GM18909 (cell line): ENCODE results near the gene KLHL26.

Source experiments
- ATAC-seq: cut with Tn5 transposase; IDR thresholded peaks from one replicate; pipeline ENCODE4 v1.9.1; 2021; ENCODE audit warnings: mild to moderate bottlenecking; ENCODE audit not compliant: unreplicated experiment, poor library complexity

Gene KLHL26

DNA sequence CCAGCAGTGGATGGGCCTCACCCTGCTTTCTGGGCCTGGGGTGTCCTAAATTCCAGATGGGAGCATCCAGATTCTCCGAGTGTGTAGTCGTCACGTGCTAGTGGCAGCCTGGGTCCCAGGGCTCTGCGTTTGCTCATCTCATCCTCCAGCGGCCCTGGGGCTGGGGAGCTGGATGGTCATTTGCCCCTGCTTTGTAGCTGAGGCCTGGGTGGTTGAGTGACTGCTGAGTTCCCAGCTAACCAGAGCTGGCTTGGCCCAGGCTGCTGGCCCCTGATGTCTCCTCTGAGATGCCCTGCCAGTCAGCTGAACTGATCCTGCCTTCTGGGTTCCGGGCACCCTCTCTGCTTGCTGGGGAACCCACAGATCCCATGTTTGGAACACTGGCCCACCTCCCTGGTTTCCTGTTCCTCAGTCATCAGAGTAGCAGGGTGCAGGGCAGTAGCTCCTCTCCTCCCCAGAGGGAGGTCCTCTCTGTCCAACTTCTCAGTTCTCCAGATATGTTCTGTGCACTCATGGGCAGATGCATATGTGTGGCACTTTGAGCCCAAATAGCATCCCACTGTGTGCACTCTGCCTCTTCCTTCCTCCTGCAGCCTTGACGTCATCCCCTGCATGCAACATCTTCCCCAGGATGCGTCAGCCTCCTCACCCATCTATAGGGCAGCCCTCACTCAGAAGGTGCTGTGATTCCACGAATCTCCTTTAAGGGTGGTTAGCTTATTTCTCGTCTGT, 24.3 kb downstream of the KLHL26 start:
- ATAC-seq, result no peak

DNA sequence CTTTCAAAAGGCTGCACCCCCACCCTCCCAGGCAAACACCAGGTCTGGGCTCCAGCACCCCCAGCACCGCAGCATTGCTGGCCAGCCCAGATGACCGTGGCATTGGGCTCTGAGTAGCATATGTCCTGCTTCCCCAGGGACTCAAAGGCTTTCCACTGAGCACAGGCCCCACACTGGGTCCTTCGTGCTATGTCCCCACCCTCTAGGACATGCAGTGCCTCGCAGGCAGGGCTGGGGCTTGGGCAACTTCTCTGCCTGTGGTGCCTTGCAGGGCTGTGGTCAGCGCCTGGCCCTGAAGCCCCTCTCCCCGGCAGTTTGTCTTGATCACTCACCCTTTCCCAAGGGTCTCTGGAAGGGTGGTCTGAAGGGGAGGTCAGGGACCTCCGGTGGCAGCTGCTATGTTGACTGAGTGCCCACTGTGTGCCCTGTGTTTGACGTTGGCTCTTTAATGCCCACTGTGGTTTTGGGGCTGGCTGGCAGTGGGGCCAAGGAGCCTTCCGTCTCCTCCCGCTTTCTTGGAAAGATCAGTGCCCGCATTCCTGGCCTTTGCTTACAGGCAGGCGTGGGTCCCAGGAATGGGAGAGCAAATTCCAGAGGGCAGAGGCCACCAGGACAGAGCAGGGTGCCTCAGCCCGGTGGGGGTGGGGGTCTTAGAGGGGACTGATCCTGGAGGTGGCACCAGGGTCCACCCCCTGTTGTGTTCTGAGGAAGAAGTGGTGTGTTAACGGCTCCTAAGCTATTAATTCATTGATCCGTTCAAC, 26.3 kb downstream of the KLHL26 start:
- ATAC-seq, result no peak

DNA sequence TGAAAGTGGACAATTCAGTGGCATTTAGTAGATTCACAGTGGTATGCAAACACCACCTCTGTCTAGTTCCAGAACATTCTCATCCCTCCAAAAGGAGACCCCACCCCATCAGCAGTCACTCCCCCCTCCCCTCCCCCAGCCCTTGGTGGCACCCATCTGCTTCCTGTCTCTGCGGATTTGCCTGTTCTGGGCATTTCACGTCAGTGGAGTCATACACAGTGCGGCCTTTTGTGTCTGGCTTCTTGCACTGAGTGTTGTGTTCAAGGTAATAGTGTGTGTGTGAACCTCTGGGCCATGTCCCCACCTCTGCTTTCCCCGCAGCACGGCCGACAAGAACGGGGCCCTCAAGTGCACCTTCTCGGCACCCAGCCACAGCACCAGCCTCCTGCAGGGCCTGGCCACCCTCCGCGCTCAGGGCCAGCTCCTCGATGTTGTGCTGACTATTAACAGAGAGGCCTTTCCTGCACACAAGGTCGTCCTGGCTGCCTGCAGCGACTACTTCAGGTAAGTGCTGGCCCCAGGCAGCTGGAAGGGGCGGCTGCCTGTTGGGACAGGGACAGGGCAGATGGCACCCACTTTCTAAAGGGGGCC, 27.2 kb downstream of the KLHL26 start:
- no peak for ATAC-seq

DNA sequence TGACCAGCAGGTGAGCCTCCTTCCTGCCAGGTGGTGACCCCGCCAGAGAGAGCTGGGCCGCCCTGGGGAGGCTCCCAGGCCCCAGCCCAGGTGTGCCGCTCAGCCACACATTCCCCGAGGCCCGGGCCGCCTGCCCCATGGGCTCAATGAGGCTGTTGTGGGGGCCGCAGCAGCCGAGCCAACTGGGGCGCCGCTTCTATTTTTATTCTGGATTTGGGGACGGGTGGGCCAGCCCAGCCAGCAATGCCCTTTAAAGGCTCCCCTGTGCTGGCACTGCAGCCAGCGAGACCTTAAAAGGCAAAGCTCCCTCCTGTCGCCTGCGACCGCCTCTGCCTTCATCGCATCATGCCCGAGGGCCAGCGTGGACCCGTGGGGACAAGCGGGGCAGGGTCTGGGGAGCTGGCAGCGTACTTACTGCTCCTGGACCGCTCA, 29.0 kb downstream of the KLHL26 start:
- ATAC-seq, result no peak

DNA sequence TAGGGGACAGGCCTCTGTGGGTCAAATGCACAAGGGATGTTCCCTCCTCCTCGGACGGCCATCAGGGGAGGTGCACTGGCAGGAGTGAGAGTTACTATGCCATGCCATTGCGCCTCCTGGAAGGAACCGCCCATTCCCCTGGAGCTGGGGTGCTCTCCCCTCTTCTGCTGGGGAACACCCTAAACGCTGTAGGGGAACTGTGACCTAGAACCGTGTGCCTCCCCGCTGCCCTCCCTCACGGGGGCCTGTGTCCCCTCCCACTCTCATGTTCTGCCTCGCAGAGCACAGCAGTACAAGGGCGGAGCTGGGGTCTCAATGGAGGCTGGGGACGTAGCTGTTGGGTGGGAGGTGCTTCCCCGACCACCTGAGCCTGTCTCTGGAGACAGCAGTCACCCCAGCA, 29.5 kb downstream of the KLHL26 start:
- no peak for ATAC-seq

DNA sequence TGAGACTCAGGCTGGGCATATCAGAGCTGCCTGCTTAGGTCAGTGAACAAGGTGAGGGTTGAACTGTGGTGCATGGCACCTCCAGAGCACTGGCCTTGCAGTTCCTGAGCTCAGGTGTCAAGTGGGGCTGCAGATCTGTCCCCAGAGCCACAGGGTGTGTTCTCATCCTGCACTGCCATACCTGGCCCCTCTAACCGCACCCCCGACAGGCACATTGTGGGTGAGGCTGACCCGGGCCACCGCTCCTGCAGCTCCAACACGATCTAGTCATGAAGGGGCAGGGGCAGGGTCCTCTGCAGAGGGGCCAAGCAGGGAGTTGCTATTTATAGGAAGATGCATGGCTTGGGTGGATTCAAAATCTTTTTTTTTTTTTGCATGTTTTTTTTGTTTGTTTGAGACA, 30.0 kb downstream of the KLHL26 start:
- ATAC-seq, result no peak

DNA sequence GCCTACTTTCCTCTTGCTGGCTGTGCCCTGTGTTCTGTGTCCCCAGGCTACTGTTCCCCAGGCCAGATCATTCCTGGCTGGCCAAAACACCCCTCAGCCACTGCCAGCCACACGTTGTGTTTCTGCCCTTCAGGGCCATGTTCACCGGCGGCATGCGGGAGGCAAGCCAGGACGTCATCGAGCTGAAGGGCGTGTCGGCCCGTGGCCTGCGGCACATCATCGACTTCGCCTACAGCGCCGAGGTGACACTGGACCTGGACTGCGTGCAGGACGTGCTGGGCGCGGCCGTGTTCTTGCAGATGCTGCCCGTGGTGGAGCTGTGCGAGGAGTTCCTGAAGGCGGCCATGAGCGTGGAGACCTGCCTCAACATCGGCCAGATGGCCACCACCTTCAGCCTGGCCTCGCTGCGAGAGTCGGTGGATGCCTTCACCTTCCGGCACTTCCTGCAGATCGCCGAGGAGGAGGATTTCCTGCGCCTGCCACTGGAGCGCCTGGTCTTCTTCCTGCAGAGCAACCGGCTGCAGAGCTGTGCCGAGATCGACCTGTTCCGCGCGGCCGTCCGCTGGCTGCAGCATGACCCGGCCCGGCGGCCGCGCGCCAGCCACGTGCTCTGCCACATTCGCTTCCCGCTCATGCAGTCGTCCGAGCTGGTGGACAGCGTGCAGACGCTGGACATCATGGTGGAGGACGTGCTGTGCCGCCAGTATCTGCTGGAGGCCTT, 30.9 kb downstream of the KLHL26 start:
- no peak for ATAC-seq

DNA sequence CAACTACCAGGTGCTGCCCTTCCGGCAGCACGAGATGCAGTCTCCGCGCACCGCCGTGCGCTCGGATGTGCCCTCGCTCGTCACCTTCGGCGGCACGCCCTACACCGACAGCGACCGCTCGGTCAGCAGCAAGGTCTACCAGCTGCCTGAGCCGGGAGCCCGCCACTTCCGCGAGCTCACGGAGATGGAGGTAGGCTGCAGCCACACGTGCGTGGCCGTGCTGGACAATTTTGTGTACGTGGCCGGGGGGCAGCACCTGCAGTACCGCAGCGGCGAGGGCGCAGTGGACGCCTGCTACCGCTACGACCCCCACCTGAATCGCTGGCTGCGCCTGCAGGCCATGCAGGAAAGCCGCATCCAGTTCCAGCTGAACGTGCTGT, 31.4 kb downstream of the KLHL26 start:
- no peak for ATAC-seq

DNA sequence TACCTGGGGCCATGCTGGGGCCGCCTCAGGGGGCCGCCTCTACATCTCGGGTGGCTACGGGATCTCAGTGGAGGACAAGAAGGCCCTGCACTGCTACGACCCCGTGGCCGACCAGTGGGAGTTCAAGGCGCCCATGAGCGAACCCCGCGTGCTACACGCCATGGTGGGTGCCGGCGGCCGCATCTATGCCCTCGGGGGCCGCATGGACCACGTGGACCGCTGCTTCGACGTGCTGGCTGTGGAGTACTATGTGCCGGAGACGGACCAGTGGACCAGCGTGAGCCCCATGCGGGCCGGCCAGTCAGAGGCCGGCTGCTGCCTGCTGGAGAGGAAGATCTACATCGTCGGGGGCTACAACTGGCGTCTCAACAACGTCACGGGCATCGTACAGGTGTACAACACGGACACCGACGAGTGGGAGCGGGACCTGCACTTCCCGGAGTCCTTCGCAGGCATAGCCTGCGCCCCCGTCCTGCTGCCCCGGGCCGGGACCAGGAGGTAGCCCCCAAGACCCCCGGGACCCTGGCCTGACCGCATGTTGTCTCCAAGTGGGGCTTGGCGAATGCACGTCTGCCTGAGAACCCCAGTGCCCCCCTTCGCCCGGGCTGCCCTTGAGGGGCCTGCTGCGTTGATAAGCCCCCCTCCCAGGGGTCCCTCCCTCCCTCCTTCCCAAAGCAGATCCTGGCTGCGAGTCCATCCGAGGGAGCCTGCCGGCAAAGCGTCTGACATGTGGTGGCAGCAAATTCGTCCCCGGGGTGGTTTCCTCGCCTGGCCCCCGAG, 32.1 kb downstream of the KLHL26 start:
- ATAC-seq, result no peak

DNA sequence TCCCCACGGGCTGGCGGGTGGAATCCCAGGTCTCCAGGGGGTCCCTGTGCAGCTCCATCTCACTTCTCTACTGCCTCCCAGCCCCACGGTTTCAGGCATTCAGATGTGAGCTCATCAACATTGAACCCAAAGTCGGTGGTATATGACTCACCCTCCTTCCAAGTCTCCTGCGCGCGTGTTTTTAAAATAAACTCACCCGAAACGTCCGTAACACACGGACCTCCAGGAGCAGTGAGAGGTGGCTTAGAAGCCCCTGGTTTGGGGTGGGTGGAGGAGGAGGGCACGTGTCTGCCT, 32.6 kb downstream of the KLHL26 start:
- no peak for ATAC-seq

DNA sequence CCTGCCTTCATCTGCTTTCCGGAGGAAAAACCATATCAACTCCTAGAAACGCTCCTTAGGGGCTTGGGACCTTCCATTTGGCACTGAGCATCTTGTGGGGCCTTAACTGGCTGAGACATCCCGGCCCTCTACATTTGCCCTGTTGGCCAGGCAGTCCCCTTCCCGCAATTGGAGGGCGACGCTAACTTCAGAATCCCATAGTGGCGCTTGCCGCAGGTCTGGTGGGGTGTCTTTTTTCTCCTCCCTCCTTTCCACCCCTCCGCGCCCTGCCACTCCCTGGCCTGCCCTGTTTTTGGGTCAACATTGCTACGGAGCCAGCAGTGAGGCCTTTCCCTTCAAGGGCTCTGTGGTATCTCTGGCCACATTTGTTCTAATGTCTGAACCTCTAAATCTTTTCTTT, 33.1 kb downstream of the KLHL26 start:
- no peak for ATAC-seq

DNA sequence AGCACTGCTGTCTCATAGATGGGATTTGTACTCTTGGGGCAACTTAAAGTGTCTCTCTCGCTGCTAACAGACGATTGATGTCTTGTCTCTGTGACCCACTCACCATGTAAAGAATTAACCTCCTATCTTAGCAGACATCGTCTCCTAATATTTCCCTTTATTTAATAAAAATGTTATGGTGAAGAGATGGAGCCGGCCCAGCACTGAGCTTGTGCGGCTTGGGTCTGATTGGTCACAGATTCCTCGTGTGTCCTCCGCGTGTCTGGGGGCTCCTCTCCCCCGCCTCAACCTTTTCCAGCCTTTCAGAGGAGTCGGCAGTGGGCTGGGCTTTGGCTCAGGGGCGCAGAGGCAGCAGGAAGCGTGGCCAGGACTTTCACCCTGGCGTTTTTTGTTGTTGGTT, 33.5 kb downstream of the KLHL26 start:
- ATAC-seq, result no peak

DNA sequence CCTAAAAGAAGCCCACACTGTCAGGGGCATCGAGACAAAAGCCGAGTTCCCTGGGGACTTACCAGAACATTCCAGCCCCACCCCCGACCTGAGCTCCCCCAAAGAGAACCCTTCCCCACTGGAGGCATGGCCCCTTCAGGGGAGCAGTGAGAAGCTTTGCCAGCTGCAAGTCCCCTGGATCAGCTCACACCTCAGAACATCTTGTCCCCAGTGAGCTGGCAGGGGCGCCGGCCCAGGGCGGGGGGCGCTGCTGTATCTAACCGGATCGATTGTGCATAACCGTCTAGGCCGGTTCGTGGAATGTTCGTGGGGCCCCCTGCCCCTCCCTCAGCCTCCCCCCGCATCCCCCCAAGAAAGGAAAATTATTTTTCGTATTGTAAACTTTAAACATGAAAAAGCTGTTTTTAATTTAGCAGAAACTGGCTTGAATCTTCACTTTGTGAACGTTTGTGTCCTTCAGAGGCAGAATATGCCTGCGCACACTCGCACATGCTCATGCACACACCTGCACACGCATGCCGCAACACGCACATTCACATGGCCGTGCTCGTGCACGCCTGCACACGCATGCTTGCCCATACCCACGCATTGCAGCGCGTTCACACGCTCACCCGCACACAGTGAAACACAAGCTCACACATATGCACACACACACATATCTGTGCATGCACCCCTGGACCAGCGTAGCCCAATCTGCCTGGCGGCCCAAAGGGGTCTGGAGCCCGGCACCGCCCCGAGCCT, 34.6 kb downstream of the KLHL26 start:
- no peak for ATAC-seq

DNA sequence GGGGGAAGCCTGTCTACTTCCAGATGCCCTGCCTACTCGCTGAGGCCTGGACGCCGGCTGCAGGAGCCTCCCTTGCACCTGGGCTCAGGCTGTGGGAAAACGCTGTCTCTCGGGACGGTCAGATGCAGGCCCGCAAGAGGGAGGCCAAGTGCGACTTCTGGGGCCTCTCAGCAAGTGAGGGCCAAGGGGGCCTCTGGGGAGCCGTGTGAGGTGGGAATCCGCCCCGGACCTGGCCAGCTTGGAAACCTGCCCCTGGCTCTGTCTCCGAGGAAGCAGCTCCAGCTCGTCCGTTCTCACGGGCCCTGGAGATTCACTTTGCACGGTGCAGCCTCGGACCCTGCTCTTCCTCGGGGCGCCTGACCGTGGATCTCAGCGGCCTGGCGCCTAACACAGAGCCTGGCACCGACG, 35.2 kb downstream of the KLHL26 start:
- no peak for ATAC-seq

DNA sequence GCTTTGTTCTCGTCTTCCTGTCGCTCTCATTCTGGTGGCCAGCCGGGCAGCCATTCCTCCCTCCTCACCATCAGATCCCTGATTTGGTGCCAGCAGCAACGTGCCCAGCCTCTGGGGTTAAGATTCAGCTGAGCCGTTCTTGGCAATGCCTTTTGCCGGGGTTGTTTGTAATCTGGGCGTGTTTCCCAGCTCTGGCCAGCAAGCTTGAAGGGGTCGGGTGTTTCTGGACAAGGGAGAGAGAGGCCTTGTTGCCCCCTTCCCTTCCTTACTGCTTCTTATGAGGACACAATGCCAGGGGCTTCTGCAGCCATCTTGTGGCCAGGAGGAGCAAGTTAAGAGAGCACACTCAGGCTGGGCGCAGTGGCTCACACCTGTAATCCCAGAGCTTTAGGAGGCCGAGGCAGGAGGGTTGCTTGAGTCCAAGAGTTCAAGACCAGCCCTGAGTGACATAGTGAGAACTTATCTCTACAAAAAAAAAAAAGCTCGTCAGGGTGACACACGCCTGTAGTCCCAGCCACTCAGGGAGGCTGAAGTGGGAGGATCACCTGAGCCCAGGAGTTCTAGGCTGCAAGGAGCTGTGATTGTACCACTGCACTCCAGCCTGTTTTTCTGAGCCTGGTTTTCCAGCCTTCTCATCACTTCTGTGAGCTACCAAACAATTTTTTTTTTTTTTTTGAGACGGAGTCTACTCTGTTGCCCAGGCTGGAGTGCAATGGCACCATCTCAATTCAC, 35.9 kb downstream of the KLHL26 start:
- ATAC-seq, result no peak

DNA sequence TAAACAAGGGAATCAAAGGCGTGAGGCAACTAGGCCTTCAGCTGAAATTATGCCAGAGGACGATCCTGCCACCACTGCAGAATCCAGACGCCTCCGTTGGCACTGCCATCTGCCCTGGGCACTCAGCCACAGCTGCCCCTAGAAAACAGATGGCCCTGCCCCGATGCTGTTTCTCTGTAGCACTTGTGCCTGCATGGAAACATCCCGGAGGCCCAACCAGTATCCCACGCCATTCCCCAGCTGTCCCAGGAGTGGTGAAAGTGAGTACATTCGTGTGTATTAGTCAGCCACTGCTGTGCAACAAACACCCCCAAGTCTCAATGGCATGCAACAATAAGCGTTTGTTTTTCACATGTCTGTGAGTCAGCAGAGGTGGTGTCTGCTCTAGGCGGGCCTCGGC, 37.8 kb downstream of the KLHL26 start:
- no peak for ATAC-seq

DNA sequence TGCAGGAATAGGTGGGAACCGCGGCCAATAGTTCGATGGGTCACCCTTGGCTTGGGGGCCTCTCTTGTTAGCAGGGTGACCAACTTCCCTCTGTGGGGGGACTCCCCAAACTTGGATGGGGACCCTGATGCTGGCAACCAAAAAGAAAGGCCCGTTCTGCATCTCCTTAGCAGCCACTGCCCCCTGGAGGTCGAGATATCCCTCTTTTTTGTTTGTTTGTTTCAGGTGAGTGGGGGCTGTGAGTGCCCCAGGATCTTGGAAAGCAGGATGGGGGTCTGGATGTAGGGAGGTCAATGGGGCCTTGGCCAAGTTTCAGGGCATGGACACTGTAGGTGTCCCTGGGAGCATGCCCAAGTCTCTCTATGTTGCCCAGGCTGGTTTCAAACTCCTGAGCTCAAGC, 39.0 kb downstream of the KLHL26 start:
- no peak for ATAC-seq

DNA sequence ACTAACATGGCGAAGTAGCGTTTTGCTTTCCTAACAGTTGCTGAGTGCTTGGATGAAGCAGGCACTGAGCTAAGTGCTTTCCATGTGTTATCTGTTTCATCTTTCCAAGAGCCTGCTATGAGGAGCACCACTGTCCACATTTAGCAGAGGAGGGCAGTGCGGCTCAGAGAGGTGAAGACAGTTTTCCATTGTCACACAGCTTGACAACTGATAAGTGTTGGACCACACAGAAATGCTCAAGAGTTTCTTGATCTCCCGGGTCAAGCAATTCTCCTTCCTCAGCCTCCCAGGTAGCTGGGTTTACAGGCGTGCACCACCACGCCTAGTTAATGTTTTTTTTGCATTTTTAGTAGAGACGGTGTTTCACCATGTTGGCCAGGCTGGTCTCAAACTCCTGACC, 39.9 kb downstream of the KLHL26 start:
- ATAC-seq, result no peak

DNA sequence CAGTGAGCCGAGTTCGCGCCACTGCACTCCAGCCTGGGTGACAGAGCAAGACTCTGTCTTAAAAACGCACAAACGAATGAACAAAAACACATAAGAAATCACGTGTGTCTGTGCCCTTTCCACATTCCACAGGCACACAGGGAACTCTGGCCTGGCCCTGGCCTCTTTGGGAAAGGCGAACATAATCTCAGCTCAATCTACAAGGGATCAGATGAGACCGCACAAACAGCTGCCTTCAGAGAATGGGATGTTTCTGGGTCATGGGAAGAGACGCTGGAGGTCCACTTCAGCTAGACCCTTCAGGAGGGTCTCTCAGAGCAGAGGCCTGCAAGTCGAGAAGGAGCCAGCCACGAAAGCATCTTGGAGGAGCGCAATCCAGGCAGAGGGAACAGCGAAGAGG, 40.3 kb downstream of the KLHL26 start:
- ATAC-seq, result no peak
